GM10266 (cell line): Measurements from ENCODE around the gene NCS1.

Source experiments
- DNase-seq: peaks from one replicate; pipeline ENCODE4 v3.0.0; 2012; ENCODE audit errors: extremely low spot score
- TF ChIP-seq, protein P1 (sequence below): IDR thresholded peaks from 2 replicates; pipeline ENCODE4 v1.5.1; 2012; ENCODE audit warnings: mild to moderate bottlenecking, low read depth; ENCODE audit not compliant: control insufficient read depth, insufficient read depth; ENCODE audit errors: missing control alignments

NCS1 gene

DNA sequence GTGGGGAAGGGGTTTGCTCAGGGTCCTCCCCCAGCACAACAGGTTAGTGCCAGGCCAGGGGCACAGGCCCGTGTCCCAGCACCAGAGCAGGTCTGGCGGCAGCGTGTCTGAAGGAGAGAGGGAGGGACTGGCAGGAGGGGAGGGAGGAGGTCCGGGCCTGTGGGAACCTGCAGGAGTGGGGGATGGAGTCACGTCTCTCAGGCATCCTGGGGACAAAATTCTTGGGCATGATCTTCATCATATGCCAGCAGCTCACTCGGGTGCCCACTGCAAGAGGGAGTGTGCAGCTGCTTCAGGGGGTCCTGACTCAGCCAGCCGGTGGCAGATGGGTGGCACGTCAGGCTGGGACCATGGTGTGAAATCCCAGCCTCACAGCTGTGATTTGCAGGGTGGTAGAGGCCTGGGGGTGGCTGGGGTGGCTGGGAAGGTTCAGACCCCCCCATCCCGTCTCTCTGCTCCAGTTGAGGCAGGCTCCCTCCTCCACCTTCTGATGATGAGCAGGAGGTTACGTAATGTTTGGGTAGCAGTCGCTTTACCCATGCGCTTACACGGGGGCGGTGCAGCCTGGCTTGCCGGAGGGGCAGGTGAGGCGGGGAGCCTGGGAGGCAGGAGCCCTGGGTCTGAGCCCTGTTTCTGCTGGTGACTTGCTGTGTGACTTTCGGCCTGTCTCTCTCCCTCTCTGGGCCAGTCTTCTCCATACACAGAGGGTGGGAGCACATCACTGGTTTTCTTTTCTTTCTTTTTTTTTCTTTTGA lies 40.5 kb downstream of the NCS1 start:
- TF ChIP-seq, protein P1, sequence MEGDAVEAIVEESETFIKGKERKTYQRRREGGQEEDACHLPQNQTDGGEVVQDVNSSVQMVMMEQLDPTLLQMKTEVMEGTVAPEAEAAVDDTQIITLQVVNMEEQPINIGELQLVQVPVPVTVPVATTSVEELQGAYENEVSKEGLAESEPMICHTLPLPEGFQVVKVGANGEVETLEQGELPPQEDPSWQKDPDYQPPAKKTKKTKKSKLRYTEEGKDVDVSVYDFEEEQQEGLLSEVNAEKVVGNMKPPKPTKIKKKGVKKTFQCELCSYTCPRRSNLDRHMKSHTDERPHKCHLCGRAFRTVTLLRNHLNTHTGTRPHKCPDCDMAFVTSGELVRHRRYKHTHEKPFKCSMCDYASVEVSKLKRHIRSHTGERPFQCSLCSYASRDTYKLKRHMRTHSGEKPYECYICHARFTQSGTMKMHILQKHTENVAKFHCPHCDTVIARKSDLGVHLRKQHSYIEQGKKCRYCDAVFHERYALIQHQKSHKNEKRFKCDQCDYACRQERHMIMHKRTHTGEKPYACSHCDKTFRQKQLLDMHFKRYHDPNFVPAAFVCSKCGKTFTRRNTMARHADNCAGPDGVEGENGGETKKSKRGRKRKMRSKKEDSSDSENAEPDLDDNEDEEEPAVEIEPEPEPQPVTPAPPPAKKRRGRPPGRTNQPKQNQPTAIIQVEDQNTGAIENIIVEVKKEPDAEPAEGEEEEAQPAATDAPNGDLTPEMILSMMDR: no peak
- no peak for DNase-seq

DNA sequence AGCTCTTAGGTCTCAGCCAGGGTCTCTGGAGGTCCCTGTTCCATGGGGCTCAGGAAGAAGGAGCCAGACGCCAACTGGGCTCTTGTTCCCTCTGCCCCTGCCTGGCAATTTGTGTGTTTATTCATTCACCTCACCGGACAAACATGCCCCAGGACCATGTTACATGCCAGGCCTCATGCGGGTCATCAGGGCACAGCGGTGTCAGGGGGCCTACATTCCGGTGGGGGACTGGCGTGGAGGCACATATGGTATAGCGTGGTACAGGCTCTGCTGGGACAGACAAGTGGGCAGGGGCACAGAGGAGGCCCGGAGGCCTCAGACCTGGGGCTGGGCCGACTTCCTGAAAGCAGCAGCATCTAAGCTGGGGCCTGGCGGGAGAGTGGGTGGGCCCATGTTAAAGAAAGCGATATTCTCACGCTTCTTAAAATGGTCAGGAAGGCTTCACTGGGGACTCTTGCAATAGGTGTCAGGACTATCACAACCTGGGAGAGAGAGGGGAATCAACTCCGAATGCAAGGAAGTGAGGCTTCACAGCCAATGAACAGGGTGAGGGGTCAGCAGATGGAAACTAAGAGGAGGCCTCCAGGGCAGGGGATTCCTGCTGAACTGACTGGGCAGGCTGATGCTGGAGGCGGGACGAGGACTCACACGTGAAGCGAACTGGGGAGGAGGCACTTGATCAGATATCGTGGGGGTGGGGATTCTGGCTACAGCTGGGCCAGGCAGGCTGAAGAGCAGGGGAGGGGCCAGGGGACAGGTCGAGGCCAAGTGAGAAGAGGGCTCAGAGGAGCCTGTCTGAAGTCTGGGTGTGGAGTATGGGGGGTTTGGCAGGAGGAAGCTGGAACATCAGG lies 41.9 kb downstream of the NCS1 start:
- TF ChIP-seq, protein P1: no peak
- no peak for DNase-seq

DNA sequence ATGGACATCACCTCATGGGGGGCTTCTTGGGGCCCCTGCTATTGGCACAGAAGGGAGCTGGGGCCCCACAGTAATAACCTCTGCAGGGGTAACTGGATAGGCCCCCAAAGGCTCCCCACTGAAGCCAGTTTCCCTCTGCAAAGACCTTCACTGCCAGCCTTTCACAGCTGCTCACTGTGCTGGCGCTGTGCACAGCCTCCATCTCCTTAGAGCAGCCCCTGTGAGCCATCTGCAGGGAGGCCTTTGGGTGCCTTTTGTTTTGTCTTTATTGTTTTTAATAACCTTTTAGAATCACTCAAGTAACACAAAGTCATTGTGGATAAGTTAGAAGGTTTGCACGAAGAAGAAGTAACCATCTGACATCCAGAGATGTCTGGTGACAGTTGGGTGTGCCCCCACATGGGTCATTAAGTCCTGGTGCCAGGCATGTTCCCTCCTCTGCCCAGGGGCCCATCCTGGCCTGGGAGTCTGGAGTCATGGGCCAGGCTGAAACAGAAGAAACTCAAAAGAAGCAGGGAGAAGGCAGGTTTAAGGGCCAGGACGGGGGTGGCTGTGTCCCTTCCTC lies 42.7 kb downstream of the NCS1 start:
- TF ChIP-seq, protein P1: no peak
- no peak for DNase-seq

DNA sequence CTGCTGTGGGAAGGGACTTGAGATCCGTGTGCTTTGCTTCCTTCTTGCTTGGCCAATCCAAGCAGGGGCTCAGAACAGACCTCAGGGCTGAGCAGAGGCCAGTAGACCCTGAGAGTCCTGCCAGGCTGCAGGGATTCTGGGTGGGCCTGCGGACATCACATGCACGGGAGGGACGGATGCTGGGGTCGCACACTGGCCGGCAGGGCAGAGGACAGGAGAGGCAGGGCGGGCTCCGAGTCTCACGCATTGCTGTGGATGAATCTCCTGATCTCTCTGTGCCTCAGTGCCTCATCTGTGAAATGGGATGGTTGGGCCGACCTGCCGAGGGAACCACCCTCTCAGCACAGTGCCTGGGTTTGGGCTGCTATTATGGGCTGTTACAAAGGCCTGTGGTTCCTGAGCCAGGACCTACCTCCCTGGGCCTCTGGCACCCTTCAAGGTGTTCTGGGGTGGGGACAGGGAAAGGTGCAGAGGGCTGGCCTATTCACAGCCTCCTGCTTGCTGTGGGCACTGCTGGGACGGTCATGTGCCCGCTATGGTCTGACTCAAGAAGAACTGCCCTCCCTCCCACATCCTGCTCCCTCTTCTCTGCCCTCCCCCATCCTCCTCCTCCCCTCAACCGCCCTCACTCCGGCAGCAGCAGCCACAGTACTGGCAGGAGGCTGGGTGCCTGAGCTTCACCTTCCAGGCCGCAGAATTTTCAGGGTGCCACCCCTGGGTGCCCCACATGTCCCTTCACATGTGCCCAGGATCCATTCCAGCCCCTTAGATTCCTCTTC lies 43.3 kb downstream of the NCS1 start:
- TF ChIP-seq, protein P1: no peak
- DNase-seq: no peak

DNA sequence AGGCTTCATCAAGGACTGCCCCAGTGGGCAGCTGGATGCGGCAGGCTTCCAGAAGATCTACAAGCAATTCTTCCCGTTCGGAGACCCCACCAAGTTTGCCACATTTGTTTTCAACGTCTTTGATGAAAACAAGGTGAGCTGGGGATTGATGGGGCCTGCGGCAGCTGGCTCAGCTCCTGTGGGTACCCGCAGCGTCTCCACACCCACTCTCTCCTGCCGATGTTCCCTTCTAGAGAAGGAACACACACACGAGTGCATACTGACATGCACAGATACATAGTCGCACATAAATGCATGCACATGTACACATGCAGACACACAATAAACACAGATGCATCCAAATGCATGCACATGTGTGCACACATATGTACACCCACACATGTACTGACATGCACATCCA lies 45.6 kb downstream of the NCS1 start:
- TF ChIP-seq, protein P1: no peak
- DNase-seq: no peak

DNA sequence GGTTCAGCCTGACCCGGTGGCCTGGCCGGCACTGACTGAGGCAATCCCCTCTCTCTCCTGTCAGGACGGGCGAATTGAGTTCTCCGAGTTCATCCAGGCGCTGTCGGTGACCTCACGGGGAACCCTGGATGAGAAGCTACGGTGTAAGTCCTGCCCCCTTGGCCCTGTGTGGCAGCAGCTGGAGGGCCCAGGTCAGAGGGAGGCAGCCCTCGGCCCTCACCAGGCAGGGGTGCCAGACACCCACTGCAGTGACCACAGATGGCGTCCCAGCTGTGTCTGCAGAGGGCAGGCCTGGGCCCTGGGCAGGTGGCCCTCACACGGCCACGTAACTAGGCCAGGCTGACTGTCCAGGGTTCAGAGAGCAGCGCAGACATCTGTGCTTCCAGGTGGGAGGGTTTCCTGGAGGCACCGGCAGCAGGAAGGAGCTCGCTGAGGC lies 47.5 kb downstream of the NCS1 start:
- no peak for DNase-seq
- TF ChIP-seq, protein P1: no peak
